Hepatic stellate cell (primary cell): ENCODE measurements around the gene HMGN2.
A peak's percentile ranks its signal among the peaks of the same experiment; 100 is the strongest.

ENCODE experiments used
- DNase-seq: peaks from one replicate; pipeline ENCODE4 v3.0.0; 2011; ENCODE audit warnings: low spot score

HMGN2 gene

GRCh38 chr1:26472320-26472900 lies at the start of gene HMGN2:
Gene HMGN2 (plus strand): TSS chr1:26472440. CDS start chr1:26472613, 173 bp downstream.
- peak; percentile 91 for DNase-seq

- no peak for DNase-seq
These were observed 42.5 kb upstream of the HMGN2 start for GRCh38 chr1:26429721-26430120.

- DNase-seq = peak; percentile 98
These were observed 40.1 kb upstream of the HMGN2 start, which contains the start of gene DHDDS for GRCh38 chr1:26431979-26432695. Gene DHDDS (plus strand): TSS chr1:26432321. CDS start chr1:26432946, 625 bp downstream.

- DNase-seq = no peak
These were observed 39.4 kb upstream of the HMGN2 start for GRCh38 chr1:26432793-26433192.

GRCh38 chr1:26434161-26434752 lies 38.0 kb upstream of the HMGN2 start:
- no peak for DNase-seq

GRCh38 chr1:26438041-26438440 lies 34.2 kb upstream of the HMGN2 start:
- no peak for DNase-seq

- no peak for DNase-seq
These were observed 32.0 kb upstream of the HMGN2 start for GRCh38 chr1:26440259-26440658.

- no peak for DNase-seq
These were observed 22.4 kb upstream of the HMGN2 start for GRCh38 chr1:26449868-26450267.

- no peak for DNase-seq
These were observed 21.3 kb upstream of the HMGN2 start for GRCh38 chr1:26450908-26451307.

- no peak for DNase-seq
These were observed 19.6 kb upstream of the HMGN2 start for GRCh38 chr1:26452459-26453183.

- no peak for DNase-seq
These were observed 13.1 kb upstream of the HMGN2 start for GRCh38 chr1:26459148-26459547.

- DNase-seq = no peak
These were observed 12.6 kb upstream of the HMGN2 start for GRCh38 chr1:26459573-26460031.

- no peak for DNase-seq
These were observed 3.3 kb upstream of the HMGN2 start for GRCh38 chr1:26468911-26469310.

- DNase-seq = no peak
These were observed 2.7 kb upstream of the HMGN2 start for GRCh38 chr1:26469558-26469957.

GRCh38 chr1:26470878-26471497 lies 1.3 kb upstream of the HMGN2 start:
- DNase-seq = no peak

GRCh38 chr1:26471498-26472319 lies 531 bp upstream of the HMGN2 start:
- DNase-seq = peak; percentile 69

- DNase-seq = peak; percentile 95
These were observed 933 bp downstream of the HMGN2 start for GRCh38 chr1:26472901-26473845.

GRCh38 chr1:26474818-26475217 lies 2.6 kb downstream of the HMGN2 start:
- no peak for DNase-seq

- DNase-seq = no peak
These were observed 3.7 kb downstream of the HMGN2 start for GRCh38 chr1:26475989-26476388.

- no peak for DNase-seq
These were observed 4.7 kb downstream of the HMGN2 start for GRCh38 chr1:26476958-26477357.
